Sigmoid colon (tissue), 4 donors: ENCODE results near the gene CLTB.

Source experiments
- CTCF ChIP-seq, 4 experiments: fragments of 450-650 bp in 3 of 4; fragments of 200-600 bp in 1 of 4; IDR thresholded peaks; one replicate each; pipeline ENCODE4 v1.5.1; 2016 to 2019; ENCODE audit warnings: antibody characterized with exemption in 4 of 4, mild to moderate bottlenecking in 3 of 4, moderate library complexity in 2 of 4
- EP300 ChIP-seq, 4 donors: sonication (generic); formaldehyde crosslinking; IDR thresholded peaks; one replicate each; pipeline ENCODE4 v1.6.1; 2017; ENCODE audit warnings: antibody characterized with exemption in 4 of 4
- POLR2A ChIP-seq, 2 donors: fragments of 450-650 bp; IDR thresholded peaks; one replicate each; pipeline ENCODE4 v1.6.1; 2016; ENCODE audit warnings: antibody characterized with exemption in 2 of 2, mild to moderate bottlenecking in 2 of 2, moderate library complexity in 2 of 2
- POLR2AphosphoS5 ChIP-seq, 4 donors: sonication (generic); formaldehyde crosslinking; IDR thresholded peaks; one replicate each; pipeline ENCODE4 v1.6.1; 2017; ENCODE audit warnings: antibody characterized with exemption in 4 of 4

GRCh38 chr5:176420972-176421544 lies 4.7 kb upstream of the CLTB start:
- TF ChIP-seq POLR2A (IDR thresholded peaks at IDR 0.05): no peak
- TF ChIP-seq CTCF (IDR thresholded peaks at IDR 0.05): no peak
- TF ChIP-seq EP300 (IDR thresholded peaks at IDR 0.05): no peak
- TF ChIP-seq POLR2AphosphoS5 (IDR thresholded peaks at IDR 0.05): no peak
